Activated B cell treated with CpG ODN at 0.5 μM for 24 hours (primary cell): Measurements from ENCODE around the gene OR2A5. TPM values are rescaled to one million over a fixed set of nuclear protein-coding genes. Genes with fewer than 3 reads are reported as not detected.

ENCODE experiments used
- ATAC-seq: fragments of 200-7000 bp; cut with Tn5 transposase; one replicate; pipeline ENCODE4 v1.10.0; 2021; ENCODE audit warnings: low read depth, mild to moderate bottlenecking, moderate library complexity
- CTCF ChIA-PET: fragments of 350-600 bp; sonication (Branson Sonifier 250); formaldehyde crosslinking; loops from one replicate; lab custom pipeline; 2021; ENCODE audit warnings: antibody characterized with exemption; lab: Charles Lee
- POLR2A ChIA-PET: fragments of 350-600 bp; sonication (Branson Sonifier 250); formaldehyde crosslinking; loops from one replicate; lab custom pipeline; 2021; ENCODE audit warnings: antibody characterized with exemption; lab: Charles Lee
- DNase-seq: peaks from one replicate; pipeline ENCODE4 v3.0.0; 2022
- H3K27ac Mint-ChIP-seq: one replicate; pipeline ENCODE4 v1.8.0; 2020; ENCODE audit warnings: mixed read lengths
- H3K27me3 Mint-ChIP-seq: one replicate; pipeline ENCODE4 v1.8.0; 2021; ENCODE audit warnings: mixed read lengths
- H3K36me3 Mint-ChIP-seq: one replicate; pipeline ENCODE4 v1.8.0; 2021; ENCODE audit warnings: low read depth, mixed read lengths
- H3K4me1 Mint-ChIP-seq: one replicate; pipeline ENCODE4 v1.8.0; 2021; ENCODE audit warnings: mixed read lengths
- H3K4me3 Mint-ChIP-seq: one replicate; pipeline ENCODE4 v1.8.0; 2020; ENCODE audit warnings: mild to moderate bottlenecking, mixed read lengths
- H3K9me3 Mint-ChIP-seq: one replicate; pipeline ENCODE4 v1.8.0; 2020; ENCODE audit warnings: mixed read lengths
- intact Hi-C: fragments of 100-400 bp; cut with micrococcal nuclease; formaldehyde crosslinking; loops from one replicate; pipeline ENCODE4 v1.15.1; 2024
- total RNA-seq: library from RNA; stranded (reverse); gene quantifications from 2 replicates; pipeline ENCODE4 v1.2.3, GENCODE V29; 2022
- TF ChIP-seq, protein P1 (sequence below): fragments of 200-600 bp; IDR thresholded peaks from one replicate; pipeline ENCODE4 v1.8.0; 2022; ENCODE audit warnings: antibody characterized with exemption, mild to moderate bottlenecking

OR2A5 gene
- total RNA-seq, 1 donor from 2014 or later = not detected

DNA sequence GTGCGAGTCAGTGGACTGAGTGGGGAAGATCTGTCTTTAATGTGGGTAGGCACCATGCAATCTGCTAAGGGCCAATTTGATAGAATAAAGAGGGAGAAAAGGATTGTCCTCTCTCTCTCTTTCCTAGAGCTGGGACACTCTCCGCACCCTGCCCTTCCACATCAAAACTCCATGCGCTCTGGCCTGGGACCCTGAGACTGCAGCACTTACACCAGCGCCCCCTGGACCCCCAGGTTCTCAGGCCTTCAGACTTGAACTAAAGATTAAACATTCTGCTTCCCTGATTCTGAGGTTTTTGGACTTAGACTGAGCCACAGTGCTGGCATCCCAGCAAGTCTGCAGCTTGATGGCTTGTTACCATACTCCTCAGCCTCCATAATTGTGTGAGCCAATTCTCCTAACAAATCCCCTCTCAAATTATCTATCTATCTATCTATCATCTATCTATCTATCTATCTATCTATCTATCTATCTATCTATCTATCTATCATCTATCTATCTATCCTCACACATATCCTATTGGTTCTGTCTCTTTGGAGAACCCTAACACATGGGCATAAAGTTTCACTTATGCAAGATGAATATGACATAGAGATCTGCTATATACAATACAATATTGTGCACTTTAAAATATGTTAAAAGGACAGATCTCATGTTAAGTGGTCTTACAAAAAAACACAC is 22.4 kb upstream of the OR2A5 start:
- POLR2A ChIA-PET = no interaction called here
- H3K9me3 Mint-ChIP-seq = no peaks in the 10 kb centered on the region
- intact Hi-C loops = no loop called here
- no peak overlapping the region for H3K4me3 Mint-ChIP-seq
- no peaks in the 10 kb centered on the region for H3K4me1 Mint-ChIP-seq
- no peak overlapping the region for H3K27ac Mint-ChIP-seq
- CTCF ChIA-PET = no interaction called here
- peaks cover 3% of the 10 kb centered on the region for H3K27me3 Mint-ChIP-seq
- no peaks in the 10 kb centered on the region for H3K36me3 Mint-ChIP-seq
- no peak for ATAC-seq
- TF ChIP-seq, protein P1, sequence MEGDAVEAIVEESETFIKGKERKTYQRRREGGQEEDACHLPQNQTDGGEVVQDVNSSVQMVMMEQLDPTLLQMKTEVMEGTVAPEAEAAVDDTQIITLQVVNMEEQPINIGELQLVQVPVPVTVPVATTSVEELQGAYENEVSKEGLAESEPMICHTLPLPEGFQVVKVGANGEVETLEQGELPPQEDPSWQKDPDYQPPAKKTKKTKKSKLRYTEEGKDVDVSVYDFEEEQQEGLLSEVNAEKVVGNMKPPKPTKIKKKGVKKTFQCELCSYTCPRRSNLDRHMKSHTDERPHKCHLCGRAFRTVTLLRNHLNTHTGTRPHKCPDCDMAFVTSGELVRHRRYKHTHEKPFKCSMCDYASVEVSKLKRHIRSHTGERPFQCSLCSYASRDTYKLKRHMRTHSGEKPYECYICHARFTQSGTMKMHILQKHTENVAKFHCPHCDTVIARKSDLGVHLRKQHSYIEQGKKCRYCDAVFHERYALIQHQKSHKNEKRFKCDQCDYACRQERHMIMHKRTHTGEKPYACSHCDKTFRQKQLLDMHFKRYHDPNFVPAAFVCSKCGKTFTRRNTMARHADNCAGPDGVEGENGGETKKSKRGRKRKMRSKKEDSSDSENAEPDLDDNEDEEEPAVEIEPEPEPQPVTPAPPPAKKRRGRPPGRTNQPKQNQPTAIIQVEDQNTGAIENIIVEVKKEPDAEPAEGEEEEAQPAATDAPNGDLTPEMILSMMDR = no peak
- DNase-seq = no peak

DNA sequence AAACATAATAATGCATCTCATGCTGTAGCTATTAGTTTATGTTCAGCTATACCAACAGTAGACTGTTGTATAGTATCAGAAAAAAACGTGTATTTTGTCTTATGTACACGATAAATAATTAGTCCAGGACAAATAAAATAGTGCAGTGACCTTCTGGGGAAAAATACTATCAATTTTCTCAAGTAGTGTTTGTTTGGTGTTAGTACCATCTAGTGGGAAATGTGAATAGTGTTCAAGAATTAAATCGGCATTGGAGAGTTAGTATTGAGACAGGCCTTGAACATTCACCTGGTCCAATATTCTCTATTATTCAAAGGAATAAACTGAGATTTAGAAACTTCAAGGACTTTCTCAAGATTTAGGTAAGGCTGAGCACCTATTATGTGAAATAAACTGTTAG is 21.7 kb upstream of the OR2A5 start:
- CTCF ChIA-PET = no interaction called here
- no peak for DNase-seq
- H3K9me3 Mint-ChIP-seq = no peaks in the 10 kb centered on the region

DNA sequence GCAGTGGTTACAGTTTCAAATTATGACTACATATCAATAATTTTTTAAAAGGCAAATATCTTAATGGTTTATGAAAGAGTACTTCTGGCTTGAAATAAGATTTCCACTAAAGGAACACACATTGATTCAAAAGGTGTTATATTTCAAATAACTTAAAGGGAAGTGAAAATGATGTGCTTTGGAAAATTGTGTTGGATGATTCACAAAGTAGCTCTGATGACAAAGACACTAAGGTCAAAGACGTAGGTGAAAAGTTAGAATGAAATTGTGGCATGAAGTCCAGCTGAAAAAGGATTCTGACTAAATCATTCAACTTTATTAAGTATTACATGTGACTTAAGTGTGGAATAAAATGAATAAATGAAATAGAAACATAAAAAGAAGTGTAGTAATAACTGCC is 20.8 kb upstream of the OR2A5 start:
- Mint-ChIP-seq H3K4me1 (no peaks in the 10 kb centered on the region), H3K27ac (no peak overlapping the region), H3K27me3 (peaks cover 12% of the 10 kb centered on the region), H3K36me3 (no peaks in the 10 kb centered on the region), H3K9me3 (no peaks in the 10 kb centered on the region), H3K4me3 (no peak overlapping the region)
- intact Hi-C loops = no loop called here
- ATAC-seq = no peak
- no peak for DNase-seq
- ChIA-PET CTCF (no interaction called here), POLR2A (no interaction called here)
- TF ChIP-seq, protein P1 = no peak

More for the DNA sequence above, 21.7 kb upstream of the OR2A5 start:
- TF ChIP-seq, protein P1 = no peak
- no peaks in the 10 kb centered on the region for H3K4me1 Mint-ChIP-seq
- no peak overlapping the region for H3K4me3 Mint-ChIP-seq
- ATAC-seq = no peak
- peaks cover 7% of the 10 kb centered on the region for H3K27me3 Mint-ChIP-seq
- no peaks in the 10 kb centered on the region for H3K36me3 Mint-ChIP-seq
- H3K27ac Mint-ChIP-seq = no peak overlapping the region
- intact Hi-C loops = no loop called here
- POLR2A ChIA-PET = no interaction called here

DNA sequence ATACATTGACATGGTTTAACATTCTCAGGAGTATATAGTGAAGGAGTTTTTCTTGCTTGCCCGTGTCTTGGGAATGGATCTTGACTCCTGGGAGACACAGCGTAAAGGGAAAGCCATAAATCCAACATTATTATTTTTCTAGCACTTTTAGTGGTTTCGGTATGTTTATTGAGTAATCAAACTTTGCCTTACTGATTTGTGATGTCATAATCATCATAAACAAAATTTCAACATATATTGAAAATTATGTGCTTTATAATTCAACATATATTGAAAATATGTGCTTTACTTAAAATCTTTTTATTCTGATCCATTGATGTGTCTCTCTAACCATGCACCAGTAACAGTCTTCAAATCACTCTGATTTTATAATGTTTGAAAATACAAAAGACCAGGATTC is 20.2 kb upstream of the OR2A5 start:
- Mint-ChIP-seq H3K27ac (no peak overlapping the region), H3K27me3 (peaks cover 14% of the 10 kb centered on the region), H3K4me1 (no peaks in the 10 kb centered on the region), H3K36me3 (no peaks in the 10 kb centered on the region), H3K9me3 (no peaks in the 10 kb centered on the region), H3K4me3 (no peak overlapping the region)
- no peak for DNase-seq
- TF ChIP-seq, protein P1 = no peak
- ChIA-PET CTCF (no interaction called here), POLR2A (no interaction called here)
- no peak for ATAC-seq
- intact Hi-C loops = no loop called here

DNA sequence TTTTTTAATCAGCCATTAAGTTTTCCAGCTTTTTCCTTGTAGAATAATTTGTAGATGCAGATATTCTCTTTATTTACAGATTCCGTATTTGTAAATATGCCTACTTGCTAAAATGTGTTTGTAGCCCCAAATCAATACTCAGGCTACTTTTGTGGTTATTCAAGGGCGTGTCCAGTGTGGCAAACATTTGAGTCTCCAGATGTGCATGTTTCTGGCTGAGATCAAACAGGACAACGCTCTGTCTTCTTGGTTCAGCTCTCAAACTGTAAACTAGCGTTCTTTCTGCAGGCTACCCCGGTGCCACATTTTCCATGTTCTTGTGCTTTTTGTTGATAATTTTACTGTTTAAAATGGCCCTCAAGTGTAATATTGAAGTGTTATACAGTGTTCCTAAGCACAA is 16.2 kb upstream of the OR2A5 start:
- no peak for DNase-seq
- TF ChIP-seq, protein P1 = no peak
- Mint-ChIP-seq H3K36me3 (no peaks in the 10 kb centered on the region), H3K27ac (no peak overlapping the region), H3K9me3 (no peaks in the 10 kb centered on the region), H3K4me1 (no peaks in the 10 kb centered on the region), H3K27me3 (peaks cover 14% of the 10 kb centered on the region), H3K4me3 (no peak overlapping the region)
- intact Hi-C loops = no loop called here
- ATAC-seq = no peak
- POLR2A ChIA-PET = interaction anchor here (0.6 kb wide), 1 partner anchor 154 kb away, joined by 3 read pairs; no protein-coding TSS in a partner anchor
- CTCF ChIA-PET = no interaction called here
